H9 (cell line): ENCODE results near the gene COL19A1. TPM values are rescaled to one million over a fixed set of nuclear protein-coding genes. Genes with fewer than 3 reads are reported as not detected.

Source experiments
- DNase-seq: peaks from one replicate; pipeline ENCODE4 v3.0.0-alpha.2; 2017
- H2AFZ ChIP-seq: one replicate; pipeline ENCODE4 v1.6.1; 2013; ENCODE audit warnings: mild to moderate bottlenecking, low read length, control low read depth, moderate library complexity
- H2AK5ac ChIP-seq: 2 replicates; pipeline ENCODE4 v1.6.1; 2013; ENCODE audit warnings: low read length, control low read depth, mixed read lengths; ENCODE audit not compliant: insufficient read length
- H2BK120ac ChIP-seq: one replicate; pipeline ENCODE4 v1.6.1; 2013; ENCODE audit warnings: low read depth, mild to moderate bottlenecking, low read length, control low read depth, inconsistent platforms; ENCODE audit not compliant: poor library complexity, severe bottlenecking
- H2BK12ac ChIP-seq: 2 replicates; pipeline ENCODE4 v1.6.1; 2013; ENCODE audit warnings: low read length, control low read depth, mixed read lengths, low read depth; ENCODE audit not compliant: insufficient read length
- H2BK15ac ChIP-seq: 2 replicates; pipeline ENCODE4 v1.6.1; 2013; ENCODE audit warnings: low read depth, low read length, control low read depth
- H2BK20ac ChIP-seq: one replicate; pipeline ENCODE4 v1.6.1; 2013; ENCODE audit warnings: low read depth, mild to moderate bottlenecking, low read length, control low read depth, inconsistent platforms; ENCODE audit not compliant: poor library complexity, severe bottlenecking
- H2BK5ac ChIP-seq: 2 replicates; pipeline ENCODE4 v1.6.1; 2013; ENCODE audit warnings: low read length, control low read depth, mixed read lengths; ENCODE audit not compliant: insufficient read length
- H3K14ac ChIP-seq: 2 replicates; pipeline ENCODE4 v1.6.1; 2013; ENCODE audit warnings: low read length, control low read depth; ENCODE audit not compliant: insufficient read depth
- H3K18ac ChIP-seq: 2 replicates; pipeline ENCODE4 v1.6.1; 2013; ENCODE audit warnings: low read depth, mild to moderate bottlenecking, mixed read lengths, low read length, control low read depth; ENCODE audit not compliant: insufficient read length
- H3K23ac ChIP-seq: 2 replicates; pipeline ENCODE4 v1.6.1; 2013; ENCODE audit warnings: low read length, control low read depth, mixed read lengths, low read depth; ENCODE audit not compliant: insufficient read length
- H3K23me2 ChIP-seq: 2 replicates; pipeline ENCODE4 v1.6.1; 2013; ENCODE audit warnings: low read depth, mild to moderate bottlenecking, mixed read lengths, low read length, control low read depth; ENCODE audit not compliant: insufficient read length, poor library complexity, severe bottlenecking
- H3K27ac ChIP-seq: 2 replicates; pipeline ENCODE4 v1.5.1; 2013; ENCODE audit warnings: low read length, control low read depth, mixed read lengths, low read depth; ENCODE audit not compliant: insufficient read length
- H3K27me3 ChIP-seq: 2 replicates; pipeline ENCODE4 v1.6.1; 2013; ENCODE audit warnings: low read length, control low read depth, inconsistent platforms; ENCODE audit not compliant: insufficient read depth
- H3K4ac ChIP-seq: 2 replicates; pipeline ENCODE4 v1.6.1; 2013; ENCODE audit warnings: low read depth, mild to moderate bottlenecking, control low read depth, inconsistent platforms, low read length, moderate library complexity
- H3K4me1 ChIP-seq: 2 replicates; pipeline ENCODE4 v1.6.1; 2013; ENCODE audit warnings: low read length, control low read depth, inconsistent platforms; ENCODE audit not compliant: insufficient read depth
- H3K4me2 ChIP-seq: 2 replicates; pipeline ENCODE4 v1.6.1; 2013; ENCODE audit warnings: low read length, control low read depth, mixed read lengths; ENCODE audit not compliant: insufficient read length, insufficient read depth
- H3K56ac ChIP-seq: 2 replicates; pipeline ENCODE4 v1.6.1; 2013; ENCODE audit warnings: low read depth, mild to moderate bottlenecking, mixed read lengths, low read length, control low read depth; ENCODE audit not compliant: insufficient read length
- H3K79me1 ChIP-seq: 2 replicates; pipeline ENCODE4 v1.6.1; 2013; ENCODE audit warnings: low read depth, mild to moderate bottlenecking, moderate library complexity, low read length, control low read depth, inconsistent platforms; ENCODE audit not compliant: insufficient read depth, poor library complexity, severe bottlenecking
- H3K79me2 ChIP-seq: 2 replicates; pipeline ENCODE4 v1.6.1; 2013; ENCODE audit warnings: low read length, control low read depth, inconsistent platforms; ENCODE audit not compliant: insufficient read depth
- H3K9ac ChIP-seq: 2 replicates; pipeline ENCODE4 v1.6.1; 2013; ENCODE audit warnings: low read length, control low read depth, mixed read lengths; ENCODE audit not compliant: insufficient read length; ENCODE audit errors: extremely low read depth
- H3K9me3 ChIP-seq: one replicate; pipeline ENCODE4 v1.6.1; 2013; ENCODE audit warnings: low read depth, low read length, inconsistent platforms; ENCODE audit not compliant: control insufficient read depth
- H3T11ph ChIP-seq: one replicate; pipeline ENCODE4 v1.6.1; 2013; ENCODE audit warnings: mild to moderate bottlenecking, low read length, control low read depth, inconsistent platforms
- H4K20me1 ChIP-seq: one replicate; pipeline ENCODE4 v1.6.1; 2013; ENCODE audit not compliant: control insufficient read depth, insufficient read length, insufficient read depth
- H4K5ac ChIP-seq: 2 replicates; pipeline ENCODE4 v1.6.1; 2013; ENCODE audit warnings: low read depth, mild to moderate bottlenecking, mixed read lengths, low read length, control low read depth; ENCODE audit not compliant: insufficient read length
- H4K8ac ChIP-seq: replicated peaks from 2 replicates; pipeline ENCODE4 v1.6.1; 2013; ENCODE audit warnings: low read length, control low read depth, mixed read lengths, low read depth; ENCODE audit not compliant: insufficient read length
- H4K91ac ChIP-seq: 2 replicates; pipeline ENCODE4 v1.6.1; 2013; ENCODE audit warnings: low read depth, mild to moderate bottlenecking, moderate library complexity, mixed read lengths, low read length, control low read depth; ENCODE audit not compliant: insufficient read length
- H3K27ac Mint-ChIP-seq, 3 experiments: 2 replicates in 2 of 3; 3 replicates in 1 of 3; pipeline ENCODE4 v1.8.0; 2020 to 2021; ENCODE audit warnings: mixed read lengths in 3 of 3, mild to moderate bottlenecking in 1 of 3, moderate library complexity in 1 of 3
- H3K27me3 Mint-ChIP-seq: 2 replicates; pipeline ENCODE4 v1.8.0; 2021; ENCODE audit warnings: low read depth, mild to moderate bottlenecking, moderate library complexity, mixed read lengths
- H3K36me3 Mint-ChIP-seq, 3 experiments: 2 replicates in 2 of 3; 3 replicates in 1 of 3; pipeline ENCODE4 v1.8.0; 2020 to 2021; ENCODE audit warnings: low read depth in 3 of 3, mixed read lengths in 3 of 3; ENCODE audit not compliant: insufficient read depth in 1 of 3
- H3K4me1 Mint-ChIP-seq, 2 experiments: 2 replicates each; pipeline ENCODE4 v1.8.0; 2020; ENCODE audit warnings: mixed read lengths in 2 of 2
- H3K4me3 Mint-ChIP-seq, 2 experiments: 2 replicates in 1 of 2; 3 replicates in 1 of 2; pipeline ENCODE4 v1.8.0; 2020 to 2021; ENCODE audit warnings: mild to moderate bottlenecking in 2 of 2, mixed read lengths in 2 of 2, moderate library complexity in 1 of 2
- H3K9me3 Mint-ChIP-seq, 2 experiments: 2 replicates in 1 of 2; 3 replicates in 1 of 2; pipeline ENCODE4 v1.8.0; 2020; ENCODE audit warnings: mild to moderate bottlenecking in 2 of 2, mixed read lengths in 2 of 2, moderate library complexity in 1 of 2
- WGBS: extraction: QIAGEN DNeasy Blood & Tissue Kit; methylation state at CpG from one replicate; pipeline ENCODE4 v1.1.7; 2013; ENCODE audit warnings: missing lambda C conversion rate, low lambda C conversion rate, mixed read lengths; ENCODE audit not compliant: insufficient read length; ENCODE audit errors: extremely low coverage; 5-methylcytosine and 5-hydroxymethylcytosine counted together
- total RNA-seq: library from RNA; stranded (reverse); gene quantifications from 2 replicates; pipeline ENCODE4 v1.2.1, GENCODE V29; 2021
- TF ChIP-seq, protein P1 (sequence below): fragments of 200-600 bp; sonication (generic); conservative IDR thresholded peaks from 3 replicates; pipeline ENCODE4 v1.8.0; 2021; ENCODE audit warnings: antibody characterized with exemption, mild to moderate bottlenecking

Gene COL19A1
- total RNA-seq, 1 experiment from 2014 or later = not detected

- Histone ChIP-seq H3K27ac (no peak overlapping the region), H3K79me1 (no peaks in the 10 kb centered on the region), H3T11ph (no peak overlapping the region), H3K9ac (no peak overlapping the region), H3K56ac (no peak overlapping the region), H3K18ac (no peak overlapping the region), H2BK12ac (no peak overlapping the region), H4K91ac (no peak overlapping the region), H2AK5ac (no peak overlapping the region), H2BK15ac (no peak overlapping the region), H3K9me3 (no peaks in the 10 kb centered on the region), H3K14ac (no peak overlapping the region), H3K23ac (no peak overlapping the region), H3K79me2 (no peaks in the 10 kb centered on the region), H2BK20ac (no peak overlapping the region), H4K5ac (no peak overlapping the region), H2BK120ac (no peak overlapping the region), H4K20me1 (no peaks in the 10 kb centered on the region), H3K23me2 (no peaks in the 10 kb centered on the region), H3K4me2 (no peak overlapping the region), H2BK5ac (no peak overlapping the region), H3K27me3 (no peaks in the 10 kb centered on the region), H4K8ac (no peak overlapping the region), H3K4ac (no peak overlapping the region), H2AFZ (no peak overlapping the region), H3K4me1 (no peaks in the 10 kb centered on the region)
- no peak overlapping the region for H3K27ac Mint-ChIP-seq
- no peak for DNase-seq
- H3K9me3 Mint-ChIP-seq = 0 out of 5 replicates have a peak, but pooled peaks cover 0 to 3% of the 10 kb centered on the region in 2 experiments
- no CpG with 5 or more reads among the region's 3 CpGs for WGBS
- no peaks in the 10 kb centered on the region for H3K27me3 Mint-ChIP-seq
- H3K4me3 Mint-ChIP-seq = no peak overlapping the region
- TF ChIP-seq, protein P1, sequence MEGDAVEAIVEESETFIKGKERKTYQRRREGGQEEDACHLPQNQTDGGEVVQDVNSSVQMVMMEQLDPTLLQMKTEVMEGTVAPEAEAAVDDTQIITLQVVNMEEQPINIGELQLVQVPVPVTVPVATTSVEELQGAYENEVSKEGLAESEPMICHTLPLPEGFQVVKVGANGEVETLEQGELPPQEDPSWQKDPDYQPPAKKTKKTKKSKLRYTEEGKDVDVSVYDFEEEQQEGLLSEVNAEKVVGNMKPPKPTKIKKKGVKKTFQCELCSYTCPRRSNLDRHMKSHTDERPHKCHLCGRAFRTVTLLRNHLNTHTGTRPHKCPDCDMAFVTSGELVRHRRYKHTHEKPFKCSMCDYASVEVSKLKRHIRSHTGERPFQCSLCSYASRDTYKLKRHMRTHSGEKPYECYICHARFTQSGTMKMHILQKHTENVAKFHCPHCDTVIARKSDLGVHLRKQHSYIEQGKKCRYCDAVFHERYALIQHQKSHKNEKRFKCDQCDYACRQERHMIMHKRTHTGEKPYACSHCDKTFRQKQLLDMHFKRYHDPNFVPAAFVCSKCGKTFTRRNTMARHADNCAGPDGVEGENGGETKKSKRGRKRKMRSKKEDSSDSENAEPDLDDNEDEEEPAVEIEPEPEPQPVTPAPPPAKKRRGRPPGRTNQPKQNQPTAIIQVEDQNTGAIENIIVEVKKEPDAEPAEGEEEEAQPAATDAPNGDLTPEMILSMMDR = no peak
- H3K4me1 Mint-ChIP-seq = no peaks in the 10 kb centered on the region
- H3K36me3 Mint-ChIP-seq = no peaks in the 10 kb centered on the region; a peak in 1 of 7 replicates
Measured at GRCh38 chr6:70183538-70183937, 317.2 kb downstream of the COL19A1 start.
